ENCODE measurements around the gene CMKLR1.

DNA sequence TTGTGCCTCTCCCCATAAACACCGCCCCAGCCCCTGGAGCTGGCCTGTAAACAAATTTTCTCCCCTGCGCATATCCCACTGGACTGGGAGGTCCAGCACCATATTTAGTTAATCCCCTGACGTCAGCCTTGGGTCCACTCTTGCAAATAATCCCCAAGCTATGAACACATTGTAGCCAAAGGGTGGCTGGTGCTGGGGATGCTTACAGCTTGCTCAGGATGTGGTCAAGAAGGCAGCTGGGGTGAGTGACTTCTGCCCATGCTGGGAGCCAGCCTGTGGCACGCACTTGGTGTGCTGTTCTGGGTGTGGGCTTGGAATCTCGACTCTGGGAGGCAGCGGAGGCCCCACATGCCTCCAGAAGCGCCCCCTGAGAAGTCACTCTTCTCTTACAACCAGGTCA, 32.1 kb downstream of the CMKLR1 start:
- TF ChIP-seq, protein P1, sequence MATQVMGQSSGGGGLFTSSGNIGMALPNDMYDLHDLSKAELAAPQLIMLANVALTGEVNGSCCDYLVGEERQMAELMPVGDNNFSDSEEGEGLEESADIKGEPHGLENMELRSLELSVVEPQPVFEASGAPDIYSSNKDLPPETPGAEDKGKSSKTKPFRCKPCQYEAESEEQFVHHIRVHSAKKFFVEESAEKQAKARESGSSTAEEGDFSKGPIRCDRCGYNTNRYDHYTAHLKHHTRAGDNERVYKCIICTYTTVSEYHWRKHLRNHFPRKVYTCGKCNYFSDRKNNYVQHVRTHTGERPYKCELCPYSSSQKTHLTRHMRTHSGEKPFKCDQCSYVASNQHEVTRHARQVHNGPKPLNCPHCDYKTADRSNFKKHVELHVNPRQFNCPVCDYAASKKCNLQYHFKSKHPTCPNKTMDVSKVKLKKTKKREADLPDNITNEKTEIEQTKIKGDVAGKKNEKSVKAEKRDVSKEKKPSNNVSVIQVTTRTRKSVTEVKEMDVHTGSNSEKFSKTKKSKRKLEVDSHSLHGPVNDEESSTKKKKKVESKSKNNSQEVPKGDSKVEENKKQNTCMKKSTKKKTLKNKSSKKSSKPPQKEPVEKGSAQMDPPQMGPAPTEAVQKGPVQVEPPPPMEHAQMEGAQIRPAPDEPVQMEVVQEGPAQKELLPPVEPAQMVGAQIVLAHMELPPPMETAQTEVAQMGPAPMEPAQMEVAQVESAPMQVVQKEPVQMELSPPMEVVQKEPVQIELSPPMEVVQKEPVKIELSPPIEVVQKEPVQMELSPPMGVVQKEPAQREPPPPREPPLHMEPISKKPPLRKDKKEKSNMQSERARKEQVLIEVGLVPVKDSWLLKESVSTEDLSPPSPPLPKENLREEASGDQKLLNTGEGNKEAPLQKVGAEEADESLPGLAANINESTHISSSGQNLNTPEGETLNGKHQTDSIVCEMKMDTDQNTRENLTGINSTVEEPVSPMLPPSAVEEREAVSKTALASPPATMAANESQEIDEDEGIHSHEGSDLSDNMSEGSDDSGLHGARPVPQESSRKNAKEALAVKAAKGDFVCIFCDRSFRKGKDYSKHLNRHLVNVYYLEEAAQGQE (IDR thresholded peaks at IDR 0.05; ENCODE audit: insufficient replicate concordance, low read depth): no peak
- TF ChIP-seq, protein P2, sequence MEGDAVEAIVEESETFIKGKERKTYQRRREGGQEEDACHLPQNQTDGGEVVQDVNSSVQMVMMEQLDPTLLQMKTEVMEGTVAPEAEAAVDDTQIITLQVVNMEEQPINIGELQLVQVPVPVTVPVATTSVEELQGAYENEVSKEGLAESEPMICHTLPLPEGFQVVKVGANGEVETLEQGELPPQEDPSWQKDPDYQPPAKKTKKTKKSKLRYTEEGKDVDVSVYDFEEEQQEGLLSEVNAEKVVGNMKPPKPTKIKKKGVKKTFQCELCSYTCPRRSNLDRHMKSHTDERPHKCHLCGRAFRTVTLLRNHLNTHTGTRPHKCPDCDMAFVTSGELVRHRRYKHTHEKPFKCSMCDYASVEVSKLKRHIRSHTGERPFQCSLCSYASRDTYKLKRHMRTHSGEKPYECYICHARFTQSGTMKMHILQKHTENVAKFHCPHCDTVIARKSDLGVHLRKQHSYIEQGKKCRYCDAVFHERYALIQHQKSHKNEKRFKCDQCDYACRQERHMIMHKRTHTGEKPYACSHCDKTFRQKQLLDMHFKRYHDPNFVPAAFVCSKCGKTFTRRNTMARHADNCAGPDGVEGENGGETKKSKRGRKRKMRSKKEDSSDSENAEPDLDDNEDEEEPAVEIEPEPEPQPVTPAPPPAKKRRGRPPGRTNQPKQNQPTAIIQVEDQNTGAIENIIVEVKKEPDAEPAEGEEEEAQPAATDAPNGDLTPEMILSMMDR (IDR thresholded peaks at IDR 0.05; ENCODE audit: insufficient read depth, low read length): no peak
